ENCODE measurements around the gene EHD3. TPM values are rescaled to one million over a fixed set of nuclear protein-coding genes. Genes with fewer than 3 reads are reported as not detected.

Gene EHD3
- total RNA-seq, 1 experiment from 2014 or later, result 1.9 TPM

GRCh38 chr2:31255911-31256571 is 22.1 kb downstream of the EHD3 start:
- POLR2A ChIA-PET (ENCODE audit: unreplicated experiment), result no interaction called here
- H3F3A ChIP-seq (ENCODE audit: insufficient read depth, low read depth), result no peaks in the 10 kb centered on the region
- no peaks in the 10 kb centered on the region for H3K4me1 ChIP-seq (replicated peaks; ENCODE audit: insufficient read depth)
- intact Hi-C loops (cut with micrococcal nuclease; ENCODE audit: unreplicated experiment), result no loop called here
- CTCF ChIA-PET, result no interaction called here
- H3K4me3 ChIP-seq, result no peak overlapping the region
- TF ChIP-seq, protein P1, sequence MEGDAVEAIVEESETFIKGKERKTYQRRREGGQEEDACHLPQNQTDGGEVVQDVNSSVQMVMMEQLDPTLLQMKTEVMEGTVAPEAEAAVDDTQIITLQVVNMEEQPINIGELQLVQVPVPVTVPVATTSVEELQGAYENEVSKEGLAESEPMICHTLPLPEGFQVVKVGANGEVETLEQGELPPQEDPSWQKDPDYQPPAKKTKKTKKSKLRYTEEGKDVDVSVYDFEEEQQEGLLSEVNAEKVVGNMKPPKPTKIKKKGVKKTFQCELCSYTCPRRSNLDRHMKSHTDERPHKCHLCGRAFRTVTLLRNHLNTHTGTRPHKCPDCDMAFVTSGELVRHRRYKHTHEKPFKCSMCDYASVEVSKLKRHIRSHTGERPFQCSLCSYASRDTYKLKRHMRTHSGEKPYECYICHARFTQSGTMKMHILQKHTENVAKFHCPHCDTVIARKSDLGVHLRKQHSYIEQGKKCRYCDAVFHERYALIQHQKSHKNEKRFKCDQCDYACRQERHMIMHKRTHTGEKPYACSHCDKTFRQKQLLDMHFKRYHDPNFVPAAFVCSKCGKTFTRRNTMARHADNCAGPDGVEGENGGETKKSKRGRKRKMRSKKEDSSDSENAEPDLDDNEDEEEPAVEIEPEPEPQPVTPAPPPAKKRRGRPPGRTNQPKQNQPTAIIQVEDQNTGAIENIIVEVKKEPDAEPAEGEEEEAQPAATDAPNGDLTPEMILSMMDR (conservative IDR thresholded peaks at IDR 0.05), result no peak
- TF ChIP-seq EZH2 (IDR thresholded peaks at IDR 0.05; ENCODE audit: low read depth), result no peak
- no peaks in the 10 kb centered on the region for H3K36me3 ChIP-seq (ENCODE audit: low read depth)
- no peak overlapping the region for H3K4me2 ChIP-seq
- no peaks in the 10 kb centered on the region for H3K27me3 ChIP-seq (ENCODE audit: insufficient read depth, low read depth)
- no peak overlapping the region for H2AFZ ChIP-seq
- H3K9me2 ChIP-seq (ENCODE audit: insufficient read depth), result no peaks in the 10 kb centered on the region
- no peak overlapping the region for H3K27ac ChIP-seq
- H4K20me1 ChIP-seq (ENCODE audit: insufficient read depth), result no peaks in the 10 kb centered on the region
- H3K9me3 ChIP-seq (ENCODE audit: insufficient read depth, low read depth), result no peaks in the 10 kb centered on the region
- H3K79me2 ChIP-seq (ENCODE audit: low read depth), result no peaks in the 10 kb centered on the region
- no peak for DNase-seq
- BruUV-seq (replicated peaks), result no TSS peak

GRCh38 chr2:31256611-31257382 is 22.8 kb downstream of the EHD3 start:
- no peak overlapping the region for H2AFZ ChIP-seq
- POLR2A ChIA-PET (ENCODE audit: unreplicated experiment), result no interaction called here
- H3K4me3 ChIP-seq, result no peak overlapping the region
- TF ChIP-seq, protein P1 (conservative IDR thresholded peaks at IDR 0.05), result no peak
- H3K4me2 ChIP-seq, result no peak overlapping the region
- no peaks in the 10 kb centered on the region for H3K36me3 ChIP-seq (ENCODE audit: low read depth)
- BruUV-seq (replicated peaks), result no TSS peak
- H4K20me1 ChIP-seq (ENCODE audit: insufficient read depth), result no peaks in the 10 kb centered on the region
- H3K4me1 ChIP-seq (replicated peaks; ENCODE audit: insufficient read depth), result no peaks in the 10 kb centered on the region
- no peaks in the 10 kb centered on the region for H3K9me2 ChIP-seq (ENCODE audit: insufficient read depth)
- intact Hi-C loops (cut with micrococcal nuclease; ENCODE audit: unreplicated experiment), result no loop called here
- no peaks in the 10 kb centered on the region for H3K9me3 ChIP-seq (ENCODE audit: insufficient read depth, low read depth)
- no peaks in the 10 kb centered on the region for H3F3A ChIP-seq (ENCODE audit: insufficient read depth, low read depth)
- H3K27me3 ChIP-seq (ENCODE audit: insufficient read depth, low read depth), result no peaks in the 10 kb centered on the region
- no peaks in the 10 kb centered on the region for H3K79me2 ChIP-seq (ENCODE audit: low read depth)
- no peak overlapping the region for H3K27ac ChIP-seq
- CTCF ChIA-PET, result interaction anchor here (0.7 kb wide), 1 partner anchor 40 kb away, joined by 9 read pairs; no protein-coding TSS in a partner anchor
- DNase-seq, result no peak

- BruUV-seq (replicated peaks), result no TSS peak
- intact Hi-C loops (cut with micrococcal nuclease; ENCODE audit: unreplicated experiment), result no loop called here
- CTCF ChIA-PET, result no interaction called here
Observed at GRCh38 chr2:31258351-31258750, 24.4 kb downstream of the EHD3 start.

More at GRCh38 chr2:31258351-31258750, 24.4 kb downstream of the EHD3 start:
- TF ChIP-seq, protein P1 (conservative IDR thresholded peaks at IDR 0.05), result no peak
- no peak for TF ChIP-seq EZH2 (IDR thresholded peaks at IDR 0.05; ENCODE audit: low read depth)
- Histone ChIP-seq H3K4me2 (no peak overlapping the region), H3K27ac (no peak overlapping the region), H3K9me3 (ENCODE audit: insufficient read depth, low read depth) (no peaks in the 10 kb centered on the region), H3F3A (ENCODE audit: insufficient read depth, low read depth) (no peaks in the 10 kb centered on the region), H3K27me3 (ENCODE audit: insufficient read depth, low read depth) (no peaks in the 10 kb centered on the region), H3K4me1 (replicated peaks; ENCODE audit: insufficient read depth) (no peaks in the 10 kb centered on the region), H3K4me3 (no peak overlapping the region), H2AFZ (no peak overlapping the region), H4K20me1 (ENCODE audit: insufficient read depth) (no peaks in the 10 kb centered on the region), H3K9me2 (ENCODE audit: insufficient read depth) (no peaks in the 10 kb centered on the region), H3K36me3 (ENCODE audit: low read depth) (no peaks in the 10 kb centered on the region), H3K79me2 (ENCODE audit: low read depth) (no peaks in the 10 kb centered on the region)
- no peak for DNase-seq
- POLR2A ChIA-PET (ENCODE audit: unreplicated experiment), result no interaction called here
